Fibroblast of mammary gland (primary cell): Measurements from ENCODE around the gene CYFIP2.

ENCODE experiments used
- DNase-seq: peaks from one replicate; pipeline ENCODE4 v3.0.0-alpha.2; 2010; ENCODE audit warnings: low read depth
- H3K4me3 ChIP-seq: 2 replicates; pipeline ENCODE4 v1.5.1; 2011; ENCODE audit warnings: low read depth, mild to moderate bottlenecking, low read length, moderate library complexity; ENCODE audit not compliant: control insufficient read depth
- TF ChIP-seq, protein P1 (sequence below): conservative IDR thresholded peaks from 2 replicates; pipeline ENCODE4 v1.5.1; 2011; ENCODE audit warnings: low read depth, low read length, inconsistent platforms; ENCODE audit not compliant: control insufficient read depth, insufficient read depth

Gene CYFIP2

DNA sequence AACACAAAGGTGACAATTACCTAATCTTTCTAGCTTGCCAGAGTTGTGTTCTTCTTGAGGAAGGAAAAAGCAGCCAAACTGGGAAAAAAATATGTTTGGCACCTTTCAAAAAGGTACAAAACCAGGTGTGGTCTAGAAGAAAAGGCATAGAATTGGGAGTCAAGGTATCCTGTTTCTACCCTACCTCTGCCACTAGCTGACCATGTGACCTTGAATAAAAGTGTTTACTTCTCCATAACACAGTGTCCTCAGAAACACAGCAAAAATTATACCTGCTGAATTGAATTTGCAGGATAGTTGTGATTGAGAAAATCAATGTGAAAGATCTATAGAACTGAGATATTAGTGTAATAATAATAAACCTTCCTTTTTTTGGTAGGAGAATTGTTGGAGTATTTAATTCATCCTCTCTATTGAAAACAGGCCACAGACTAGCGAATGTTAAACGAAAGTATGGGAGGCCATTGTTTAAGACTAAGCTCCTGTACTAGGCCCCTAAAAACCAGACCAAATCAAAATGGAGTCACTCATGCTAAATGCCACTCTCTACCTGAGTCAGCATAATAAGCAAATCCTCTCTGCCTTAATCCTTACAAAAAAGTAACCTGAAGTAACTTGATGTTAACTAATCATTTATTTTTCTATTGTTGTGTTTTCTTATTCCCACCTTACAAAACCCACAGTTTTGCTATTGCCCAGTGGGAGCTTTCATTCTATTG, 12.6 kb downstream of the CYFIP2 start:
- no peak overlapping the region for H3K4me3 ChIP-seq
- DNase-seq, result no peak
- TF ChIP-seq, protein P1, sequence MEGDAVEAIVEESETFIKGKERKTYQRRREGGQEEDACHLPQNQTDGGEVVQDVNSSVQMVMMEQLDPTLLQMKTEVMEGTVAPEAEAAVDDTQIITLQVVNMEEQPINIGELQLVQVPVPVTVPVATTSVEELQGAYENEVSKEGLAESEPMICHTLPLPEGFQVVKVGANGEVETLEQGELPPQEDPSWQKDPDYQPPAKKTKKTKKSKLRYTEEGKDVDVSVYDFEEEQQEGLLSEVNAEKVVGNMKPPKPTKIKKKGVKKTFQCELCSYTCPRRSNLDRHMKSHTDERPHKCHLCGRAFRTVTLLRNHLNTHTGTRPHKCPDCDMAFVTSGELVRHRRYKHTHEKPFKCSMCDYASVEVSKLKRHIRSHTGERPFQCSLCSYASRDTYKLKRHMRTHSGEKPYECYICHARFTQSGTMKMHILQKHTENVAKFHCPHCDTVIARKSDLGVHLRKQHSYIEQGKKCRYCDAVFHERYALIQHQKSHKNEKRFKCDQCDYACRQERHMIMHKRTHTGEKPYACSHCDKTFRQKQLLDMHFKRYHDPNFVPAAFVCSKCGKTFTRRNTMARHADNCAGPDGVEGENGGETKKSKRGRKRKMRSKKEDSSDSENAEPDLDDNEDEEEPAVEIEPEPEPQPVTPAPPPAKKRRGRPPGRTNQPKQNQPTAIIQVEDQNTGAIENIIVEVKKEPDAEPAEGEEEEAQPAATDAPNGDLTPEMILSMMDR, result no peak

DNA sequence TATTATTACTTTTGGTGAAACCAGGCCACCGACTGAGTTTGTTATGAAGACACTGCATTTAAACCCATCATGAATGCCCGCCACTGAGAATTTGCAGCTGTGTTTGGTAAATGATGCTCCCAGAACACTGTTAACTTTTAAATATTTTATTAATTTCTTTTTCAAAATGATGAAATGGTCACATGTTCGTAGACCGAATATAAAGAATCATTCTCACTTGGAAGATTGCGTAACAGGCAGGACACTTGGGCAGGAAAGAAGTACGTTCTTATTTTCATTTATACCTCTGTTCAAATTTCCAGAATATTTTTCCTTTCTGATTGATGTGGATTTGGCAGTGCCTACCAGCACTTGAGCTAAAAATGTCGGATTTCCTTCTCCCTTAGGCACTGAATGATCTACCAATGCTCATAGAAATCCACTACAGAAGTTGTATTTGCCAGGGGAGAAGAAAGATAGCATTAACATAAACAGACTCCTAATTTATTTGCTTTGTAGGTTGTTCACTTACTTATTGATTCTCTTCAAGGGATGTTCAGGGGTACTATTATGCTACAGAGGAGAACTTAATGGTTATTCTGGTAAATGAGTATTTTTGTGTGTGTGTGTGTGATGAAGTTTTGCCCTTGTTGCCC, 13.8 kb downstream of the CYFIP2 start:
- peak; percentile 16 for DNase-seq
- TF ChIP-seq, protein P1, result no peak
- H3K4me3 ChIP-seq, result no peak overlapping the region

DNA sequence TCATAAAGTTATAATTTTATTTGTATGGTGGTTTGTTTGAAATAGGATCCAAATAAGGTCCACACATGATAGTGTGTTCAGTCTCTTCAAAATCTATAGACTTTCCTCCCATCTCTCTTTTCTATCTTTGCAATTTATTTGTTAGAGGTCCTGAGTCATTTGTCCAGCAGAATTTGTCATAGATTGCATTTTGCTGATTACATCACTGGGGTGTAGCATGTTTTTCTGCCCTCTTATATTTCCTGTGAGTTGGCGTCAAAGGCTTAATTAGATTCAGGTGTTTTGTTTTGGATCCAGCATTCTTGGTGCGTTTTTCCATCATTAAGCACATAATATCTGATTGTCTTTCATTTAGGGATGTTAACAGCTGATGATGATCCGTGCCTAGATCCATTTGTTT, 15.0 kb downstream of the CYFIP2 start:
- peak; percentile 94 for DNase-seq
- TF ChIP-seq, protein P1, result no peak
- H3K4me3 ChIP-seq, result no peak overlapping the region

DNA sequence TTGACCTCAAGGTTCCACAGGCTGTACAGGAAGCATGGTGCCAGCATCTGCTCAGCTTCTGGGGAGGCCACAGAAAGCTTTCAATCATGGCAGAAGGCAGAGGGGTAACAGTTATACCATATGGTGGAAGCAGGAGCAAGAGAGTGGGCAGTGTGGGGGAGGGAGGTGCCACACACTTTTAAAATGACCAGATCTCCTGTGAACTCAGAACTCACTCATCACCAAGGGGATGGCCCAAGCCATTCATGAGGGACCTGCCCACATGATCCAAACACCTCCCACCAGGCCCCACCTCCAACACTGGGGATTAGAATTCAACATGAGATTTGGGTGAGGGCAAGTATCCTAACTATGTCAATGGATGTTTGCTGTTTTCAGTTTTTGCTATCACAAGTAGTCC, 16.2 kb downstream of the CYFIP2 start:
- TF ChIP-seq, protein P1, result no peak
- DNase-seq, result peak; percentile 12

DNA sequence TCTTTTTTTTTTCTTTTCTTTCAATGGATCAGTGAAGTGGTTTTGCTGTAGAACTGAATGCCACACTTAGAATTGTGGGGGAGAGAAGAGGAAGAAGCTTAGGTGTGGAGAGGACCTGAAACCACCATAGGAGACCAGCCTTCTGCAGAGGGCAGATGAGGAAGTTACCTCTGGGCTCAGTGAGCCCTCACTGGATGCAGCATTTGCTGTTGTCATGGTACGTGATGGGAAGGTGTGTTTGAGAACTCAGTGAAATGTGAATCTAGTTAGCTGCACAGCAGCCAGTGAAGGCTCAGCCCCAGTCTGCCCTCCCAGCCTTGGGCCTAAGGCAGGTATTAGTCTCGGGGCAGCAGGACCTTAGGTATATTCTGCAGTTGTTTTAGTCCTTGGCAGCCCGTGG, 17.5 kb downstream of the CYFIP2 start:
- no peak overlapping the region for H3K4me3 ChIP-seq
- TF ChIP-seq, protein P1, result no peak
- DNase-seq, result no peak

More for the DNA sequence above, 16.2 kb downstream of the CYFIP2 start:
- H3K4me3 ChIP-seq, result no peak overlapping the region

DNA sequence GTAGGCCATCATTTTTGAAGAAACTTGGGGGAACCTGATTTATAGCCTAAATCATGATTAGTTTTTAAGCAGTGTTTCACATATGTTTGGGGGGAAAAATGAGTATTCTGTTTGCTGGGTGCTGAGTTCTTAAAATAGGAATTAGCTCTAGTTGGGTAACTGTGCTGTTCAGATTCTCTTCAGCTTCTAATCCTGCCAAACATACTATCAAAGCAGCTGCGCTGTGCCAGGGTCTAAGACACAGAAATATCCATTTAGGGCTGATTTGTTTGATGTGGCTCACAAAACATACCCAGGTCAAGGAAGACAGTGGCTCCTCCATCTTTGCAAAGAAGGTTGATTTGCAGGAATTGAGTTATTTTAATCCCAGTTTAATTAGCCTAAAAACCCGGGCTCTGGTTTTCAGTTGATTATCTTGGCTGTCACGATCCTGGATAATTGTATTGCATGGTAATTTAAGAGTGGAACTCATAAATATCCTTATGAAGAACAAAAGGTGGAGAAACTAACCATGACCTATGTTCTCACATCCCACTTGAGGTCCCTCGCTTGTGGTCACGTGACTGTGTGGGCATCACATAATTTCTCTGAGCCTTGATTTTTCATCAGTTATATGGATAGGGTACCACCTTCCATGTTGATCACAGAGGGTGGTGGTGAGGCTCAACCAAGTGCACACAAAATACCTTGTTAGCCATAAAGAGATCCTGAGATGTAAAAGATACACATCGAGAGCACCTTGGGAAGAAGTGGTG, 18.7 kb downstream of the CYFIP2 start:
- H3K4me3 ChIP-seq, result no peak overlapping the region
- no peak for DNase-seq
- TF ChIP-seq, protein P1, result no peak
